Head of caudate nucleus (tissue), 42 donors: ENCODE results near the gene EN1.

ENCODE experiments used
- DNase-seq, 42 donors: peaks; one replicate each; pipeline versions ENCODE4 v3.0.0 to v3.0.0-alpha.2; 2020 to 2021; ENCODE audit warnings: mixed read lengths in 7 of 42
- intact Hi-C: fragments of 100-400 bp; cut with DNase I; formaldehyde crosslinking; loops from one replicate; pipeline ENCODE4 v1.15.0; 2022

Gene EN1

DNA sequence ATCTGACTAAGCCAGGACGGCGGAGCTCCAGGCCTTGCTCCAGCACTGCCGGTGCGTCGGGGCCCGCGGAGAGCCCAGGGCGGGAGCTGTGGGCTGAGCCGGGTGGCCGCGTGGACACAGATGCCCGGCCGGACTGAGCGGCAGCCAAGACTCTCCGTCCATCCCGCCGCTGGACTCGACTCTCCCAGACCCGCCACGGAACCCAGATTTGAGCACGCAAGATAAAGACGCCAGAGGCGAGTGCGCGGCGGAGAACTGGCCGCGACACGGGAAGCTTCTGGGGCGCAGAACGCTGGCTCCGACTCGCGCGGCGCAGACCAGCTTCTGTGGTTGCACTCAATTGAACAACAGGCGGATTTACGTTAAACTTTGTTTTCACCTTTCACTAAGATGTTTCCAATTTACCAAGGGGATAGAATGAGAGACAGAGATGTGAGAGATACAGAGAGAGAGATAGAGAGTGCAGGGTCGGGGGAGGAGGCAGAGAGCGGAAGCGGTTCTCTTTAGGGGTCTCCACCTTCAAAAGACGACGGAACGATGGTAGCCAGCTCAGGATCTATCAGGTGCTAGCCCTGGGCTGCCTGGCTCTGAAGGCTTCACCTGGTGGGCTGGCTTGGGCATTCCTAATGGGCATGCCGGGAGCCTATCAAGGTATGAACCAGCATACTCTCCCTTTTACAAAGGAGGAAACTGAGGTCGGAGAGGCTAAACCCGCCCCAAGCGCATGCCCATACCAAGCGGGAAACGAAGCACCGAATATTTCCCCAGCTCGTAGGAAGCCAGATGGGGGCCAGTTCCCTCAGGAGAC is 10.4 kb upstream of the EN1 start:
- peak in 1 of 42 donors; percentile 7 for DNase-seq
- intact Hi-C loops = loop anchor here (5.0 kb wide), 2 partner anchors 636 to 811 kb away; no protein-coding TSS in a partner anchor

DNA sequence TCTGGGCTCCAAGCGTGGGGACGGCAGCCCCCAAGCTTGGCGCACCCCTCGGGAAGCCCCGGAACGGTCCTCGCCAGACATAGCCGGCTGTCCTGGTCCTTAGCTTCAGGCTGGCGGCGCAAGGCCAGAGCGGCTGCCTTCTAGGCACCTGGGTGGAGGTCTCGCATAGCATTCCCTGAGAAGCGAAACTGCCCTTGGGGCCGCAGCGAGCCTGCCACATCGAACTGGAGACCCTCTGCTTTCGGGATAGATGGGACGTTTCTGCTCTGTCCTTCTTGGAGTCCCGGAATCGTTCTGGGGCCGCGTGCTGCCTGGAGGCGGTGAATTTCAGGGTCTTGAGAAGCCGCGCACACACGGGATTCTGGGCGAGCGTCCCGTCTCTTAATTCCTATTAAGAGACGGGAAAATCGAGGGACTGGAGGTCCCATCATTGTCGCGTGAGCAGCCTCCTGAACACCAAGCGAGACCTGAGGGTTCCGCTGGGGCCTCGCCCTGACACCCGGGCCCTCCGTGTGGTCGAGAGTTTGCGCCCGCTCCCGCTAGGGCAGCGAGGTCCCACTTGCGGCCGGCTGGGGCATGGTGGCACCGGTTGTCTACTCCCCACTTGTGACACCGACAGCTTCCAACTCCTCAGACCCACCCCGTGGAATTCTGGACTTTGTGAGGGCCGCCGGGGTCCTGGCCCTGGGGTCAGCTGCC is 9.7 kb upstream of the EN1 start:
- DNase-seq = peak in 1 of 42 donors; percentile 39
- intact Hi-C loops = loop anchor here (5.0 kb wide), 2 partner anchors 635 to 810 kb away; no protein-coding TSS in a partner anchor

DNA sequence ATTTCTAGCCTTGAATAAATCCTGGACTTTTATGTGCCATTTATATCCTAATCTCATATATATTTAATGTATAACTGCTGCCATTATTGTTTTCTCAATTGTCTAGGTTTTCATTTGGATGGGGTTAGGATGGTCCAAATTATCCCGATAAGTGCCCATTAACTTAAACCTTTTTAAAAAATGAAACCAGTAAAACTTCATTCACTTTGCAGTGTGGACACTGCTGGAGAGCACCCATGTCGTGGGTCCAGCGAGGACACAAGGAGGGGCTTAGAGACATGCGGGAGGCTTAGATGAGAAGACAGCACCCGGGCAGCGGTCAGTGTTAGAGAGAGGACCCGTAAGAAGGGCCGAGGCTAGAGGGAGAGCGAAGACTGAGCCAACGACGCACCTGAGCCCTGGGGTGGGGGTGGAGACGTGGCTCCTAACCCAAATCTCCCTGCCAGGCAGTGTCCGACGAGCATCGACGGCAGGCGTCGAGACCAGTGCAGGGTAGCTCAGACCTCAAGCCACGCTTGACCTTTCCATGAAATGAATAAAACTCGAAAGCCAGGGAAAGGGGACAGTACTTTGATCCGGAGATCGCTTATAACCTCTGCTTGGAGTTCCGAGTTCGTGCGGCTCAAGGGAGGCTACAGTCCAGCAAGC is 9.0 kb upstream of the EN1 start:
- DNase-seq = peak in 1 of 42 donors; percentile 6
- intact Hi-C loops = loop anchor here (5.0 kb wide), 2 partner anchors 634 to 809 kb away; no protein-coding TSS in a partner anchor

DNA sequence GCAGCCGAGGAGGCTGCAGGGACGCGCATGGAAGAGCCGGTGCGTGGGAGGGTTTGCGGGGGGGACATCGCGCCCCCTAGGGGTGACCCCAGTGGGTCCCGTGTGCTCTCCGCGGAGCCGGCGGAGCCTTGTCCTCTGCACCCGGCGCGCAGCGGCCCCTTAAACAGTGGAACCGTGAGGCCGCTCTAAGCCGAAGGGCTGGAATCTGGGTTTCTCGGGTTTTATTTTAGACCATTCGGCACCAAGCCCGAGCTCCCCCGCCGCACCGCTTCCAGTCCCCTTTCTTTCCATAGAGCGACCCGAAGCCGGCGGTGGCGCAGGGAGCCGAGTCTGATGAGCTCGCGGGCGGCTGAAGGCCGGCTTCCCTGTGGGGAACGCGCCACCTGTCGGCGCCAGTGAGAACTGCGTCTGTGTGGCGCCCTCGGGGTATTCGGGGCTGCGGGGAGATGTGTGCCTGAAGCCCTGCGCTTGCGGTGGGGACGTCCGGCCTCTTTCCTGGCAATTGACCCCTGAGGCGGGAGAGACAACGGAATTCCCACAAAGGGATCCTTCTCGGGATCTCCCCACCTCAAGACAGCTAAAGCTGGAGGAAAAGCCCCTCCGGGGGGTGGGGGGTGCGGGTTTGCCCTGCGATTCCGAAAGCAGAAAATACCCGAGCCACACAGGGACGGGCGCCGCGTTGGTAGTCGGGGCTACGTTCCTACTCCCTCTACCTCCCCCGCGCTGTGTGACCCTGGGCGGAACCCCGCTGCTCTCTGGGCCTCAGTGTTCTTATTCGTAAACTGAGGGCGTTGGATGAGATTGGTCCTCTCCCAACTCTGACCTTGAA is 8.2 kb upstream of the EN1 start:
- peak; percentile 59 to 93 (median 85) for DNase-seq
- intact Hi-C loops = loop anchor here (5.0 kb wide), 2 partner anchors 633 to 808 kb away; no protein-coding TSS in a partner anchor

DNA sequence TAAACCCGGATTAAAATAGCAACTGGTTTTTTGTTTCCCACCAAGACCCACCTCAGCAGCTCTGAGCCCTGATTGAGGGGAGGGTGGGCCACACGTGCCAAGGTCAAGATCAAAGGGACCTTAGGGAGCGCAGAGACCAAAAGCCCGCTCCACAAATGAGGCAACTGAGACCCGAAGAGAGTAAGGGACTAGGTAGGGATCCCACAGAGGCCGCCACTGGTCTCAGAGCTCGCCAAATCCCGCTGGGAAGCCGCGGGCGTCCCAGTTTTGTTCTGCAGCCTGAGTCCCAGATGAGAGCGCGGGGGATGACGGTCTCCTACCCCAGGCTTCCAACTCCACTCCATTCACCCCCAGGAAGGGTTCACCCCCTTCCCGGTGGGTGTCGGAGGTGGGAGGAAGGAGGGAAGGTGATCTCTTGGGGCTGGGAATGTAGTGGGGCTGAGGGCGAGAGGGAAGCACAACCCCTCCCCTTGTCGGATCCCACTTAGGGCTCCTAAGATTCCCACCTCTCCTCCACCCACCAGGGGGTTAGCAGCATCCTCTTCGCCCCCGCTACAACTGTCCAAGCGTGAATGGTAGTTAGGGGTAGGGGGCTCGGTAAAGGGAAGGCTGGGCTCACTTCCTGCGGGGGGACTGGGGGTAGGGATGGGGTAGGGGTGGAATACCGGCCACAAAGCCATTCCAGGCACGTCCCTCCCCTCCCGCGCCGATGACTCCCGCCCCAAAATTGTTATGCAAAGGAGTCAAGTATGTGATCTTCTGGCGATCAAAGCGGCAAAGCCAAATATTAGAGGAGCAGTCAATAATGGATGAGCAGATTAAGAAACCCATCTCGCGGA is 7.3 kb upstream of the EN1 start:
- intact Hi-C loops = loop anchor here (5.0 kb wide), 2 partner anchors 632 to 807 kb away; no protein-coding TSS in a partner anchor
- DNase-seq = peak in 1 of 42 donors; percentile 32

DNA sequence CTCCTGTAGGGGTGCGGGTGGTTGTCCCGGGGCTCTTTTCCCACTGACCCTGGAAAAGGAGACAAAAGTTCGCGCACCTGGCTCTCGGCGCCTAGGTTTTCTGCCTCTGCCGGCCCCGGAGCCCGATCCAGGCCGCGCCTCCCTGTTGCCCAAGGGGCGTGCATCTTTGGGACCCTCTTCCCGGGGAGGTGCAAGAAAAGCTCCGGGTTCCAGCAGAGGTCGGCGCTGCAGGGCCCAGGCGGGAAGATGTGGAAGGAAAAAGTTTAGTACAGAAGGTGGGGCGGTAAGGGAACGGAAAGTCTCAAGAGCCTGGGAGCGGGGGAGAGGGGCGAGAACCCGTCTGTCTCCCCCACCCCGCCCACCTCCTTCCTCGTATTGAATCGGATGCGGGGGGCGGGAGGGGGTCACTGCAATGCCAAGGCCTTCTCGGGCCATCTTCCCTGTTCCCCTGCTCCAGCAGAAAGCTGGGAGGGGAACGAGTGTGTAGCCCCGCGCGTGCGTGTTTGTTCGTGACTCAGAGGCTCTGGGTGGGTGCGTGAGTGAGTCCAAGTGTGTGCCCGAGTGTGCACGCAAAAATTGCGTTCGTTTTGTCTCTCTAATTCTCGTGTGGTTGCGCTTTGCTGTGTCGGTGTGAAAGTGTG is 6.3 kb upstream of the EN1 start:
- intact Hi-C loops = no loop called here
- peak in 2 of 42 donors; percentile 1 to 42 for DNase-seq

DNA sequence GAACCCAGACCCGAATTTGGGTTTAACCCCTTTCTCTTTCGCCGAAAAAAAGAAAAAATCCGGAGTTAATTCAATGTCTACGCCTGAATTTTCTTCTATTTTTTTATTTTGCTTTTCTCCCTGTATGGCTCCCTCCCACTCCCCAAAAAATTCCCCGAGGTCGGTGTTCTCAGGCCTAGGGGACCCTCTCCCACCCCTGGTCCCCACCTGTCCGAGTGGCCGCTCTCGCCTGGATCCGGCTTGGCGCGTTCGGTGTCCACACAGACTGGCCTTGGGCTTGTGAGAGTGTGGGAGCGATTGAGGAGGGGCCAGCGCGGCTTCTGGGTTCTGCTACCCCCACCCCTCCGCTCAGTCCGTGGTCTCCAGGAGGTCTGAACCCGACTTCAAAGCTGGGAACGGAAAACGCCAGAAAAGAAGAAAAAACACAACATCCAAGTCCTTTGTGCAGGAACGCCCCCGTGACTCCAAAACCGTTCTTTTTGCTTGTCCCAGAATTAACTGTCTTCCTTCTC is 5.7 kb upstream of the EN1 start:
- intact Hi-C loops = no loop called here
- peak in 2 of 42 donors; percentile 0 to 28 for DNase-seq

DNA sequence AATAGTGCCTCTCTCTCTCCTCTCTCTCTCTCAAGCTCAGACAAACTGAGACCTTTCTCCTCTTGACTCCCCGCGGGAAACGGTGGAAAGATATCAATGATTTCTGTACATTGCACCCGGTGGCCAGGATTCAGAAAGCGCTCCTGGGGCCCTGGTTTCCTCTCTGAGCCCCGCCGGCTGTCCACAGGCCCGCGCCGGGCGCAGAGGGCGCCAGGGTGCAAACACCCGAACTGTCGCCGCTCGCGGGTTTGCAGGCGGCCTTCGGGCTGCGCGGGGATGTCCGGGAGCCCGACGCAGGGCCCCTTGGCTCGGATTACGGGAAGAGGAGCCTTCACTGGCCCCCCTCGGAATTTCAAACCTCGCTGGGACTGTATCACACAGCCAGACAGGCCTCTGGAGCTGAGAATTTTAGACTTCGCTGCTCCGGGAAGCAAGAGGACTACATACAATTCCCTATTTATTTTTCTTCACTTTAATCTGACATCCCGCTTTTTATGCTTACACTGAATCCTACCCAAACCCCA is 5.2 kb upstream of the EN1 start:
- intact Hi-C loops = no loop called here
- DNase-seq = peak in 2 of 42 donors; percentile 11 to 33

DNA sequence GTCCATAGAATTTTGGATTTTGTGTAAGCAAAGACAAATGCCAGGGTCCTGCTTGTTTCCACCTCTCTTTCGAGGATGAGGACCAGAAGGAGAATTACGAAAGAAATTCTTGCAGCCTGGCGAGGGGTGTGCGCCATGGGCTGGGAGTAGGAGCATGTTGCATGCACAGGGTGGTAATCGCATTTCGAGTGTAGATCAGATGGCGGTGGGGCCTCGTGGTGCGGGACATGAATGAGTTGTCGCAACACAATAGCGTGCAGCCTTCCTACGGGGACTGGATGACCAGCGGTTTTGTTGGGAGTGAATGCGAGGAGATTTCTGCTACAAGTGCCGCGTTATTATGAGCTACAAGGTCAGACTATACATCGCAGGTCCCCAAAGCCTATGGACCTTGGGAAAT is 4.2 kb upstream of the EN1 start:
- peak in 1 of 42 donors; percentile 37 for DNase-seq
- intact Hi-C loops = no loop called here

DNA sequence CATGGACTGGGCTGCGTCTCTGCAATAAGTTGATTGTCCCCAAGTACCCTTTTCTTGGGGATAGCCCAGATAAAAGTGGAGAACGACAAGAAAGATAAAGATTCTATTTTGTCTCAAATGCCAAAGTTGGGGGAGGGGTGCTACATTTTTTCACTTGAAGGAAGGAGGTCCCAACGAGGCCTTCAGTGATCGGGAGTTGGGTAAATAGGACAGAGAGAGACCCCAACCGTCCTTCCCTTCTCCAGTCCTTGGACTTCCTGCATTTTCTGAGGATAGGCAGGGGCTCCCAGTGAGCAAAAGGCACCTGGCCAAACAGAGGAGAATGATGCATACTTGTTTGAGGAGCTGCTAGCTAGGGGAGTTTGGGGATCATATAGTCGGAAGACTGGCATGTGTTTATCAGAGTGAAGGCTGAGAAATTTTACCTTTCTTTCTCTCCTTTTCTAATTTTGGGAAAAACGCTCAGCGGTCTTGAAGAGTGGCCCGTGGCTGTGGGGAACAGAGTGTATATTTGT is 3.5 kb upstream of the EN1 start:
- intact Hi-C loops = no loop called here
- no peak for DNase-seq

DNA sequence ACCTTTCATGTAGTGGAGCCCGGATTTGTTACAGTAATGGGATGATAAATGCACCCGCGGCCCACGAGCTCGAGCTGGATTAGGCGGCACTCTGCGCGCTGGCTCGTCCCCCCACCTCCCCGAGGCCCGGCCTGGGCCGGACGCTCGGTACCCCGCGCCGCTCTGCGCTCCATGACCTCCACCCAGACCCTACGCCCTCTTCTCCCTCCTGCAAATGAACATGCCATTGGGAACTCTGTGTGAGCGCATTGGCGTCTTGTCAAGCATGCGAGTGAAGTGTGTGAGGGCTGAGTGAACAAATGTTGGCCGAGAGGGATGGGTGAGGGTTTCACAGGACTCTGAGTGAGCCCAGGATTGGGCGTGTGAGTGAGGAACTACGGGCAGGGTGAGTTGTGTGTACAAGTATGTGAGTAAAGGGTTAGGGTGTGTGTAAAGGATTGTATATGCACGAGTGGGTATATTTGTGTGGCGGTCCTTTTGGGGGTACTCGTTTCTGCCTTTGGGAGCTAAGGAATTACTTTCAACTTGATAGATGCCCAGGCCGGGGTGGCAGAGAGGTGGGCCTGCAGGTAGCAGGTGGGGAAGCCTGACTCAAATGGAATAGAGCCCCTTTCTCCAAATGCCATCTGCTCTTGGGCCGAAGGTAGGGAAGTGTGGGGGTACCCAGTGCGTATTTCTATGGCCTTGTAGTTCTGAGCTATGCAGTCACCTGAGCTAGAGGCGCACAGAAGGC is 2.9 kb upstream of the EN1 start:
- intact Hi-C loops = no loop called here
- peak in 1 of 42 donors; percentile 33 for DNase-seq

DNA sequence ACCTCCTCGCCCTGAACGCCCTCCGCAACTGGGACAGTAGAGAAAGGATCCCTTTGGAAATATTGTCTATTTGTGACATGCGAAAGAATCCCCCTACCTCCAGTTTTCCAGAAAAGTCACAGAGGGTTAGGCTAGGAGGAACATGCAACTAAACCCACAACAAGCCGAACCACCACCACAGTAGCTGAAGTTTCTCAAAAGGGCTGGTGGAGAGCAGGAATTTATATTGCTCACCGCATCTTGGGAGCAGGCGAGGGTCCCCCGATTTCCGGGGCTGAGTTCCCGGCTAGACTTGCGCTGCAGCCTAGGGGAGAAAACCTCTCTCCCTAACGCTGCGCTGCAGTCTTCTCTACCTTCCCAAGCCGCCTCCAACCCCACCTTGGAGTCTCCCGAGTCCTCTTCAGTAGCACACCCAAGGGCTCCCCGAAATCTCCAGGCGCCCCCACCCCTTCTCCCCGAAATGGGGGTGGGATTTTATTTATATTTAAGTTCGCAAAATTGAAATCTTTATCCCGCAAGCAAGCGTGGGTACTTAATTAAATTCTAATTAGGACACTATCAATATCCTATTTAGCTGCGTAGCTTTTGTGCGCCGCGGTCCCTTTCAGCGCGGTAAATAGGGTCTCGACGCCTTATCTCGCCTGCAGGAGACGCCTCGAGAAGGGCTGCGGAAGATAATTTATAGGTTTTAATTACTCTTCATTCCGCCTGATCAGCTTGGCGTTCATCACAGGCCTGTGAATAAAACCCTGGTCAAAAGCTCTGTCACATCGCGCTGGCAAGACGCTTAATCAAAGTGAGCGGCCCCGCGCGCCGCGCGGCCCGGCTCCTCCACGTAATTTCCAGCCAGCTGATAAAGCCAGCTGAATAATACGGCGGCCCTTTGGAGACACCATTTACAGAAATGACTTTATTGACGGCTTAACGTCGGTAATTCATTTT is 2.0 kb upstream of the EN1 start:
- intact Hi-C loops = no loop called here
- peak in 1 of 42 donors; percentile 35 for DNase-seq

DNA sequence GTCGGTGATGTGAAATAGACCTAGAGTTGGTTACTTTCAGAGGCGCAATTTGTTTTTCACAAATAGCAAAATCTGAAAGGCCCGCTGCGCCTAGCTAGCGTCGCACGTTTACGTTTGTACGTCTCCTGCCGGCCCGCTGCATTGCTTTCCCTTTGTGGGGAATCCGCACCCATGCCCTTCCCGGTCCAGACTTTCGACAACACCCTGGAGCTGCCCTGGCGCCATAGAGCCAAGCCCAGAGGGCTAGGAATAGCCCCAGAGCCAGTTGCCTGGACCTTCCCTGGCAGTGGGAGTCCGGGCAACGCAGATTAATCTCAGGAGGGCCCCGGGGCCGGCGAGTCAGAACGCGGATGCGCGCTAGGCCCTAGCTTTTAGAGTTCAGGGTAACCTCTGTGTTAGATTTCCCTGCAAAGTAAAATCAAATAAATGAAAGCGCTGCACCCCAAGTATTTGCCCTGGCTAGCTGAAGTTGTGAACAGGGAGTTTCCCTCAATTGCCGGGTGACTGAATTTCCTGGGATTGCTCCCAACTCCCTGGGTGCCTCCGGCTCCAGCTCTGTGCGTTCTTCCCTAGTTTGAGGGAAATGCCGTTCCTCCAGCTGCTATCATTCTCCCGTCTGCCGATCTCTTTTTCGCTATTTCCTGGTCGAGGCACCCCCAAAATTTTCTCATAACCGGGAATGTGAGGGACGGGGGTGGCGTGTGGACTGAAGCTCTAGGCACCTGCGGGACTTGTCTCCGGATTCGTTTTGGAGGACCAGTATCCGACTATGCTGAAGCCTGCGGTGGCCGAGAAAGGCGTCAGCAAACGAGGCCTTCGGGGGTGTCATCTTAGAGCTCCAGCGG is 1.2 kb upstream of the EN1 start:
- intact Hi-C loops = no loop called here
- peak in 2 of 42 donors; percentile 3 to 36 for DNase-seq

DNA sequence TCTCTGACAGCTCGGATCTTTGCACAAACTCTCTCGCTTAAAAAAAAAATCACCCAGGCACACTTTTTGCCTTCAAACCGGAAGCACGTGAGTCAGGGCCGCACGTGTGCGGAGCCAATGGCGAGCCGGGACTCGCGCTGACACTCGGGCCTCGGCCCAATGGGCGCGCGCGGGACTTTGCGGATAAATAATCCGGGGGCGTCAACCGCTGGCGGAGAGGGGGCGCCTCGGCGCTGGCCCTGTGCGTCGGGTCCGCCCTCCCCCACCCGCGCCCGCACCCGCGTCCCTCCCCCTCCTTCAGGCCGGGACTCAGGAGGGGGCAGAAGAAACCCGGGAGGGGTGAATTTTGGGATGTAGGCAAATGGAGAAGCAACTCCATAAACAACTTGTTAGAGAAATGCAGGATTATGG is 319 bp upstream of the EN1 start:
- DNase-seq = peak in 2 of 42 donors; percentile 5 to 42
- intact Hi-C loops = no loop called here
